GM19324 (cell line): Measurements from ENCODE around the gene NOX3.

Source experiments
- ATAC-seq: cut with Tn5 transposase; IDR thresholded peaks from one replicate; pipeline ENCODE4 v1.9.1; 2021; ENCODE audit warnings: mild to moderate bottlenecking, moderate library complexity; ENCODE audit not compliant: unreplicated experiment, low FRiP score

The NOX3 gene

DNA sequence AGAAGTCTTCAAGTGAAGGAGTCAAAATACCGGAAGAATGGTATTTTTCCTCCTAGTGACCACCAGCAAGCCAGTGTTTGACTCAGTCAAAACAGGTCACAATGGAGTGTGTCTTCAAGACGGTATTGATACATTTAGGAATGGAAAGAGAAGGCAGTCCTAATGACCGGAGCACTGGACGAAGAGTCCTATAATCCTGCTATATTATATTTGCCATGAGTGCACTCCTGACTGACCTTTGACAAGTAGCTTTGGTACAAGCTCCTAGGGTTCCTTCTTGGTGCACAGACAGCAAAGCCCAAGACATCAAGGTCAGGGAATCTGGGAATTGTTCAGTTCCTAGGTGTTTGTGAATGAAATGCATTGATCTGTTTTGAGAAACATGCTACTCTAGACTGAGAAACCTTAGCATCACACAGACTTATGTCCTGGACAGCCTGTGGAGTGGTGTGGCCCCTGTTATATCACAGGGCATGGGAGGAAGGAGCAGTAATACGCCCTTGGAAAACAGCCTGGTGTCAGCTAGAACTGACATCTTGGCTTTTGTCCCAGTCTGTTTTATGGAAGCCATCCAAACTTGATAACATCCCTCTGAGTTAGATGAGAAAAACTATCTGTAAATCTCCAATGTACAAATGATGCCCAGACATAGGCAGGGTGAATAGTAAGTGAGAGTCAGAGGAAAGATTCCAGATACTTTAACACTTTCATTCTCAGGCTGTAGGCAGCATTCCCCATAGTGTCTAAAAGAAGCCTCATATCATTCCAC is 18.5 kb downstream of the NOX3 start:
- no peak for ATAC-seq

DNA sequence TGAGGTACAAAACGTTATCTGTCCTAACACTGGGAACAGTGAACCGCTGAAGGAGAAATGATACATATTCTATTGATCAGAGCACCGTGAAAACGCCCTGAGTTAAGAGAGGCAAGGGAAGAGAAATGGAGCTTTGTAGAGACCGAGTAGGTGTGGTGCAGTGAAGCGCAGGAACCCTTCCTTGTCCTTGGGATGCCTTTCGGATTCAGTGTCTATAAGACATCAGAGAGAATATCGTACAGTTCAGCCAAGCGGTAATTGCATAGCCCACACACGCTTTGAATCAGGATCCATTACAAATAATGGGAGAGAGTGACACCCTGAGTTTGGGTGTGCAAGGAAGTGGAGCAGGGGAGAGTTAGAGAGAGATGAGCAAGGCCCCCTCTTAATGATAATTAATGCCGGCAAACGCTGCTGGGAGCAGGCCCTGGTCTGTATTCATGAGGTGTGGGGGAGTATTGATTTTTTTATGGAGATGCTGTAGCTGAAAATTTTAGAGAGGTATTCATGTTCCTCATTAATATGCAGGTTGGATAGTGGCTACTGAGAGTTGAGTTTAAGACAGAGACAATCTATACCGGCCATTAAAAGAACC is 20.7 kb downstream of the NOX3 start:
- no peak for ATAC-seq

DNA sequence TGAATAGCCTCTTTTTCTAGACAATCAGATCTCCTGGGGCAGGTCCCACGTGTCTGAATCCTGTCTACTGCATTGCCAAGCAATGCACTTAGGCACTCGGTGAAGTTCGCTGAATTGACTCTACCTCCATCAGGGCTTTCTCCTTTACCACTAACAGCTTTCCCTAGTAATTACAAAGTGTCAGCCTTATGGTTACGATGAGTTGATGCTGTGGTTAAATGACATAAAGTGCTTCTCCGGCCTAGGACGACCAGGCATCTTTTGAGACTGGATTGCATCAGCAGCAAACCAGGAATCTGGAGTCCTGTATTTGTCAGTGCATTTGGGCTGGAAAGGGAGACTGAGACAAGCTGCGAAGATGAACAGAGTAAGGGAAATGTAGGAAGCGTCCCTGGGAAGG is 21.5 kb downstream of the NOX3 start:
- no peak for ATAC-seq

DNA sequence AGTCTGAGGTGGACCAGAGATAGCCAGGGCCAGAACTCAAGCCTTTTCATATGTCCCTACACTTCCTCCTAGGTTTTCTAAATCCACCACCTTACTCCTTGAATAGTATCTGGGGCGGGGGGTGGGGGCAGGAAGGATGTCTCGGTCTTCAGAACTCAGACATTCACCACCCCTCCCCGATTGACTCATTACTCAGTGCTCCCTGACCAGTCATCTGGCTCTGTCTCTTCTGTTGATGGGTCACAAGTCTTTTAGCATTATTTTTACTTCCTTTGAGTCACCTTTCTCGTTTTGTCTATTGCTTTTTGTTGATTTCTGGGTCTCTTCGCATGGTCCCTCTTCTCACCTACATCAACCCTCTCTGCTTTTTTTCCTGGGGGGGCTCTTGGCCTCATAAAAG is 23.3 kb downstream of the NOX3 start:
- ATAC-seq: no peak

DNA sequence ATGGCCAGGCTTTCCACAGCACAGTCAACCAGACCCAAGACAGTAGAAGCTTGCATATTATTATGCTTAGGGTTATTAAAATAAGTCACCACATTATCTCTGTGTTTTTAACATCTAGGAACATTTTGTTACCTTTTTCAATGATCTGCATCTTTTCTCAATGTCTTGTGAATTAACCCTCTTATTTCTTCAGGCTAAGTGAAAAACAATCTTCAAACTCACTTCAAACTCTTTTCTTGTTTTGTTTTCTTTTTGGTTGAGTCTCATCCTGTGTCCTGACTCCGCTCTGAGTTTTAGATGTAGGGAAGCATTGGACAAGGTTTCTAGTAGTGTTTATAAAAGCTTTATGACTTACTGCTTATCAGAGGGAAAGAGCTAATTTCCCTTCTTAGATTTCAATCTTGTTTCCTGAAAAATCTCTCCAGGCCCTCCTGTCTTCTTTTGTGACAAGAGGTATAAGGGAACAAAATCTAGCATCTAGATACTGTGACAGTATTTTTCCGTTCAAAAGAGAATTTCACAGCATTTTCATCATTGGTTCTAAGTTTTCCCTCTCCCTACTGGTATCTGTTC is 26.2 kb downstream of the NOX3 start:
- ATAC-seq: no peak

DNA sequence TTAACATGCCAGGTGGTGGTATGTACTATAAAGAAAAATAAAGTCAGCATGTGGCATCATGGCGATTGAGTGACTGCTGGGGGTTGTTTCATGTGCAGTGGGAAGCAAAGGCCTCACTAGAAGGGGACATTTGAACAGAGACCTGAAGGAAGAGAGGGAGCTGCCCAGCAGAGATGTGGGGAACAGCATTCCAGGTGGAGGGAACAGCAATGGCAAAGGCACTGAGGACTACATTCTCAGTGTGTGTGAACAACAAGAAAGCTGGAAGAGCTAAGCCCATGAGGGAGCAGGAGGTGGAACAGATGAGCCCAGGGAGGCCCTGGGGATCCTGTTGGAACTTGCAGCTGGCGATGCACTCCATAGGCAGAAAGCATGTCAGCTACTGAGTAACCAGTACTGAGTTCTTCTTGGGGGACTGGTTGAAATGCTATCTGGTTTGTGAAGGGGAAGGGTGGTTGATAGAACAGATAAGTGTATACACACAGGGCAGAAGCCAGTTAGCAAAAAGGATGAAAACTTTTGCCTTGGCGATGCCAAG is 29.2 kb downstream of the NOX3 start:
- no peak for ATAC-seq

DNA sequence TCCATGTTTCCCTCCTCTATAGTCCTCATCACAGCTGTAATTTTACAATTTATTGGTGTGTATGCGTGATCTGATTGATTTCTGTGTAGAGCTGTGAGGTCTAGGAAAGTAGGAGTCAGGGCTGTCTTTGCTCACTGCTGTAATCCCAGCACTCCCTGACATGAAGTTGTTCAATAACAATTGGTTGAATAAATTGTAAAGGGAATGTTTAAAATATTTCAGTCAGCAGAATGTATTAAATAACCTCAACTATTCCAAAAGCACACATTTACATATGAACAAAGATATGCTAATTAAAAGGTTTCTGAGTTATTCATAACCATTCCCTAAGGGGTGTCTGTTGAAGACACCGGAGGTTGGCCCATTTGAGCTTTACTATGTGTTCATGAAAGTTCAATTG is 31.5 kb downstream of the NOX3 start:
- no peak for ATAC-seq

DNA sequence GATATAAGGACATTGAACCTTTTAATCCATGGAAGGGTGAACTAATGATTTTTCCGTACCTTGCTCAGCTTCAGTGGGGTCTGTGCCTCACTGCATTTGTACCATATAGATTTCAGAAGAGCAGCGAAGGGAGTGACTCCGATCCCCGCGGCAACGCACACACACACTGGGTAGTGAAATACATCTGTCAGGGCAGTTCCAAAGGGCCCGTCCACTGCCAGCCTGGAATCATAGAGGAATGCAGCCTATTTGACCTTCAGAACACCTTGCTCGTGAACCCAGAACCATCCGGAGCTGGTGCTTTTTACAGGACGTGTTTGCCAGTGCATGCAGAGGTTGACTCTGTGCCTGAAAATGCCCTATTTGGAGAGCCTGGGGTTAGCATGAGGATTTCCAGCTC is 33.0 kb downstream of the NOX3 start:
- ATAC-seq: no peak

DNA sequence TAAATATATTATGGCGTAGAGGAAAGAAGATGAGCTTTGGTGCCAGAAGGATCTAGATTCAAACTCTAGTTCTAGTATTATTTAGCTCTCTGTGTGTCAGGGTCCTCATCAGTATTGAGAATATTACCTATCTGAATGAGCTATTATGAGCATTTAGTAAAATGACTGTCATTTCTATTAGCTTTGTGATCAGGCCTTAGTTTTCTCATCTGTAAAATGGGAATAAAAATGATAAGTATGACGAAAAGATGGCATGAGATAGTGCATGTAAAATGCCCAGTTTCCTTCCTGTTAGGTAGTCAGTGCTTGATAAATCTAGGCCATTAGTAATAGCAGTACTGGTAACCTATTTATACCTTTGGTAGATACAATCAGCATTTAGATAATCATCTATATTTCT is 35.1 kb downstream of the NOX3 start:
- ATAC-seq: no peak

DNA sequence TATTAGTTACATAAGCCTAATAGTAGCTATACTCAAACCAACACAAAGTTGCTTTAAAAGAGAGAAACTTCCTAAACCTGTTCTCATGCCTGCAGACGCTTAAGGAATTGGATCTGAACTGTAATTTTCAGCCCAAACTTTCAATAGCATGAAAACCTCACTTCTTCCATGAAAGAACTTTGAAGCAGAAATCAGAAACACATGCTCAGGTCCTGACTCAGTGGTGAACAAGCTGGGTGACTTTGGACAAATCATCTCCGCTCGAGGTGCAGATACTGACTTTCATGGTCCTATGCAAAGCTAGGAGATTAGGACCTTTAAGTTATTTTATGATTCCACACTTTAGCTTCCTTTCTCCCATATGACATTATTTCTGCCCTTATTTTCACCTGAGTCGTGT is 36.5 kb downstream of the NOX3 start:
- ATAC-seq: no peak

DNA sequence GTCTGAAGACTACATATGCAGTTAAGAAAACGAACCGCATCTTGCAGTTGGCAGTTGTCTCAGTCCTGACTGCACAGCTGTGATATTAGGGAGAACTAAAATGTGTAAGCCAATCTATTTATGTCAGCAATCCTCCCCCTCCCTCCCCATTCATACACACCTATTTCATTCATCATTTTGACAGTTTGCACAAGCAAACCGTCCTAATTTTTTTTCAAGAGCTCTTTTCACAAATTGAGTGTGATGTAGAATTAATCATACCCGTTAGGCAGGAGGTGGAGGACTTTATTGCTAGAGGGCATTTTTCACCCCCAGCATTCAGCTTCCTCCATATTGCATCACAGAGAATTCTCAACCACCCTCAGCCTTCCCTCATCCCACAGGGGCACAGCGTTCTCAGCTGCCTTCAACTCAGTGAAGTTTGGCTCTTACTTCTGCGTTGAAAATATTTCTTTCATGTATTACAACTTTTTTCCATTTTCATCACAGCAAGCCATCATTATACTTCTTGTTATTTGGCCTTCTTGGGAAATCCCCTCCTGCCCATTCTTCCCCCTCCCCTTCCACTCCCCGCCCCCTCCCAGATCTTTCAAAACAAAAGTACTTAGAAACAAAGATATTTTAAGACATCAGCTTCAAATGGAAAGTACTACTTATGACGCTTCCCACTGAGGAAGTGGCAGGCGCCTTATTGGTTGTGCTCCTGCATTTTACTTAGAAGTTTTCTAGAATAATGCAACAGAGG is 37.5 kb downstream of the NOX3 start:
- peak; percentile 61 for ATAC-seq

DNA sequence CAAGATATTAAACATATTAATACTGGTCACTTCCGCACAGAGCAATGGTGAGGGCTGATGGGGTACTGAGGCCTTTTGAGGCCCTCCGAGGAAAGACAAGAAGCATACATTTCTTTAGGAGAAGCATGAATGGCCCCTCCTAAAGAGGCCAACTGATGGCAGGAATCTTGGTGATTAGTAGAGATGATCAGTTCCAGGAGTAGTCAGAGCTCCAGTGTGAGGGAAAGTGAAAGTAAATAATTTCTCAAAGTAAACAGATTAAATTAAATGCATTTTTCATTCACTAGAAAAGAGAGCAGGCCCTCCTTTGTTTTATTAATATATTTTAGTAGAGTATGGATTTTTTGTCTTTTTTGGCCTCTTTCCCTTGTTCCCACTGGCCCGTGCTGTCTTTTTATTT is 38.2 kb downstream of the NOX3 start:
- ATAC-seq: no peak

DNA sequence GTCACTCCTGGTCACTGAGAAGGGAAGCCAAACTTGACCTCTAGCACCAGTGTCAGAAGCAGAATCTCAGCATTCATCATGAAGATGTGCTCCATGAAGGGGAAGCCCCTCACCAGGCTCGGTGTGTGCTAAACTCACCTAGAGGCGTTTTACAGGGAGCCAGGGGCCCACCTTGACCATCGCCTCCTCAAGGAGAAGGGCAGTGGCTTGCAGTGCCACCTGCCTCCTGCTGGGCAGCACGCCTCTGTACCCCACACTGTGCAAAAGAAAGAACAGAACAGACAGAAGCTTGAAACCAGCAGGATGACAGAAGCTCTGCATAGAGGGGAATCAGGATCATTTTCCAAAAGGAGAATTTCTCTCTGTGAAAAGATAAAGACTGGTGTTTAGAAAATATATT is 39.7 kb downstream of the NOX3 start:
- ATAC-seq: no peak

DNA sequence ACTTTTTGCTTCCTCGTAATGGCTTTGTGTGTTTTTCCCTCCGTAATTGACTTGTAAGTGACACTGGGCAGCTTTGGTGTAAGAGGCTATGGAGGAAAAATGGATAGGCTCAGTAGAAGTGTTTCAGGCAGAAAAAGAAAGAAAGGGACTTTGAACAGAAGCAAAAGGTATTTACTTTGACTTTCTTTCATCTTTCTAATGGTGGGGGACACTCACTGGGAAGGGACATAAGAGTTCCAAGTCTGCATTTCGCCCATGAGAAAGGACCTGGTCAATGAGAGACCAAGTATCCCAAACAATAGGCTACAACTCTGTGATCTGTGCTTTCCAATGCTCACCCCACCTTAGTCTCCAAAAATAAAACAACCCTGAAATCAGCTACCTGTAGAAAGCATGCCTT is 41.6 kb downstream of the NOX3 start:
- ATAC-seq: no peak

DNA sequence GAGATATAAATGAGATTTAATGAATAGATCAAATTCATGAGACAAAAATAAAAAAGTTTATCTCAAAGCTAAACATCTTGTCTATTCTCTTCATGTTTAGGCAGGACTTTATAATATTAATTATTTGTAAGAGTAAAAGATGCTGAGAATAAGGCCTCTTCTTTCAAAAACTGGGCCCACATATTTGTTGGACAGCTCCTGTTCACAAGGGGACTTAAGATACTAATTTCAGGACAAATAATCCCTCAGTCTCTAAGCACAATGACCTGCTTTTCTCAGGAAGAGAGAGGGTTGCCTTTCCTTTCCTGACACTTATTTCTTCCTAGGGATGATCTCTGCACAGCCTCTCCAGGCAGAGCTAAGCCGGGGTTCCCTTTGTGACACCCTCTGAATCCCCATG is 43.3 kb downstream of the NOX3 start:
- no peak for ATAC-seq

DNA sequence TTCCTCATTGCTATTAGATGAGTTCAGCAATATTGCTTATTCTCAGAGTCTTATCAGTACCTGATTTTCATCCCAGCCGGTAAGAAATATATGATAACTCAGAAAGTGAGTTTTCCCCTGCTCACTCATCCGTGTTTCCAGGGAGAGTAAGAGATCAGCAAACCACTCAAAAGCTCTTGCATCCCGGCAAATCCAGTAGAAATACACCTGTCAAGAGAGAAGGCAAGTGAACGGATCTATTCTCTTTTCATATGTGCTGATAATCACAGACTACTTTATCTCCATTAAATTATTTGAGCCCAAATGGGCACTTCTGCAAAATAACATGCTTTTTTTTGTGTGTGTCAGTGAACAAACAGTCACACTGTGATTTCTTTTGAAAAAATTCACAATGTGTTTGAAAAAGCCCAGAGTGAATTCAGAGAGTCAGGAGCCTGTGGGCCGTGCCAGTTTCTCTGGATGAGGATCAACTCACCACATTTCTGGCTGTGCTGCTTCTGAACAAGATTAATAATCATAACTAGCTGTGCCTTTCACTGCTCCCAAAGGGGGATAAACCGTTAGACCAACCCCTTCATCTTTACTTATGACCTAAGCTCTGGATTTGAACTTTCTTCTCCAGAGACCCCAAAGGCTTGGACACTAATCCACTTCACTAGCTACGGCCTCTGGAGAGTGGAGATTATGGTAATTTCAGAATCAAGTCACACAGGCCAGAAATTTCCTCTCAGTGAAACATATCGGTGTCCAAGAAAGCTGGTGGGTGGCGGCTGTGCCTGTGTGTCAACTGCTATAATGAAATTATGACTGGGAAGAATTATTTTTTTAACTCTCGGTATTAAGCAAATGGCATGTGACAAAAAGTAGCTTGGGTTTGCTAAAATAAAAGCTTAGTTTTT is 44.2 kb downstream of the NOX3 start:
- no peak for ATAC-seq

DNA sequence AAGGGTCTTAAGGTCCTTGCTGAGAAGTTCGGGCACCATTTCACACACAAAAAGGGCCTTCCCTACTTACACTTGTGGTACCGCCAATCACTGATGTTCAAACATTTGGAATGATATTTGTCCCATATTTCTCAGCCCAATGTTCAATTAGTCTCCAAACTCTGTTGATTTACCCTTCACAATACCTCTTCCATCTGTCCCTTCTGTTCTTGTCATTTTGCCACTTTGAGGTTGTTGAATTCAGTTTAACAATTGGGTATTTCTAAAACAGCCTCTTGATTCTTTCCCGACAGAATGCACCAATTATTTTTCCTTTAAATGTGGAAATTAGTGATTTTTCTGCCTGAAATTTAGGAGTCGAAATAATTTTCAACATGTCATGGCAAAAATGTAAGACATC is 46.2 kb downstream of the NOX3 start:
- ATAC-seq: no peak

DNA sequence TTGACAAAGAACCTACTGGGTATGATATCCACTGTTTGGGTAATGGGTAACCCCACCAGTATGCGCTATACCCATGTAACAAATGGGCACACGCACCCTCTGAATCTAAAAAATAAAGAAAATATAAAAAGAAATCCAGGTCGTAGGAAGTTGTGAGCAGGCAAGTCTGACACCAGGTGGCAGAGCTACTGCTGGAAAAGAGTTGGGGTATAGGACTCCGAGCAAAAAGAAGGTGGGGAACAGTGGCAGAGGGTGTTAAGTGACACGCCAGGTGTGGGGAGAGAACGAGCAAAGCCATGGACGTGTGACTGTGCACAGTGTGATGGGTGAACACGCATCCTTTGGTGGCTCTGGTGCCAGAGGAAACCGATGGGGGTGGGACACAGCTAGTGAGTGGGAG is 46.7 kb downstream of the NOX3 start:
- no peak for ATAC-seq

DNA sequence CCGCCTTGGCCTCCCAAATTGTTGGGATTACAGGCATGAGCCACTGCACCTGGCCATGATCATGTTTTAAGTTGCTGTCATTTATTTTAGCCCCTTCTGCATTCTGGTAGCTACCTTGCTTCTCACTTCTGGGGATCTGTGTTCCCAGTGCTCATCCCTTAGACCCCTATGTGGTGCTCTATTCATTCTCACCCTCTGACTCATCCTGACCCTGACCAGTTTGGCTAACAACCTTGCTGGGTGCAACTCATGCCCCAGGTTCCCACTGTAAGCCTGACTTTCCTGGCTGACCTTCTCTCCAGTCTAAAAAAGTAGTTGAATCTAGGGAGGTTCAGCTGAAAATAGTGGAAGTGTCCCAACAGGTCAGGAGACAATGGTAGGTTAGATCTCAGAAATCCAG is 47.4 kb downstream of the NOX3 start:
- ATAC-seq: no peak

DNA sequence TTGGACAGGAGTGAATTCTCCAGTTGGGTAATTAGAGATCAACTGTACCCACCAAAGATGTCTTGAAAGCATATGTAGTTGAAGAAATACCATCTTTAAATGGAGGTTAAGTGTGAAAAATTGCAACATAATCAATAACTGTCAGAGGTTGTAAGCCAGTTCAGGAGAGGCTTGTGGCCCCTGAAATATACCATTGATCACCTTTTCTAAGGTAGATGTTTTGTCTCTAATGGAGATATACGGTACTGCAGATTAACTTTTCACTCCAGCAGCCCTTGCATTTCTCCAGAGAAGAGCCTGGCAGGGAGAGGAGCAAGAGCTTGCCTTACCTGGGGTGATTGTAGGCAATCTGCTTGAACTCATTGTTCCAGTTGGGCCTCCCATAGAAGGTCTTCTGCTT is 48.8 kb downstream of the NOX3 start:
- ATAC-seq: no peak
